Spleen (tissue), 11 donors: ENCODE data around the gene CX3CL1. TPM values are rescaled to one million over a fixed set of nuclear protein-coding genes. Genes with fewer than 3 reads are reported as not detected.

Experiments
- DNase-seq: peaks from one replicate; pipeline ENCODE4 v3.0.0-alpha.2; 2020
- H3K27ac ChIP-seq, 8 donors: fragments of 200-600 bp; sonication (generic) in 7 of 8; 1 replicate in 4 of 8; 2 replicates in 4 of 8; pipeline versions ENCODE4 v1.5.0 to v1.8.0; 2016 to 2021; ENCODE audit warnings: inconsistent platforms in 4 of 8, mild to moderate bottlenecking in 4 of 8, moderate library complexity in 1 of 8
- H3K27me3 ChIP-seq, 7 donors: fragments of 200-600 bp; sonication (generic) in 6 of 7; replicated peaks in 1 of 7; 1 replicate in 4 of 7; 2 replicates in 3 of 7; pipeline versions ENCODE4 v1.5.0 to v1.8.0; 2016 to 2021; ENCODE audit warnings: inconsistent platforms in 3 of 7, mild to moderate bottlenecking in 1 of 7
- H3K36me3 ChIP-seq, 6 donors: fragments of 200-600 bp; sonication (generic) in 5 of 6; 1 replicate in 4 of 6; 2 replicates in 2 of 6; pipeline versions ENCODE4 v1.5.0 to v1.8.0; 2016 to 2021; ENCODE audit warnings: inconsistent platforms in 2 of 6
- H3K4me1 ChIP-seq, 6 donors: fragments of 200-600 bp; sonication (generic) in 5 of 6; 1 replicate in 3 of 6; 2 replicates in 3 of 6; pipeline versions ENCODE4 v1.5.0 to v1.8.0; 2016 to 2021; ENCODE audit warnings: inconsistent platforms in 3 of 6
- H3K4me3 ChIP-seq, 8 donors: fragments of 200-600 bp; sonication (generic) in 7 of 8; 1 replicate in 4 of 8; 2 replicates in 4 of 8; pipeline versions ENCODE4 v1.5.0 to v1.8.0; 2016 to 2021; ENCODE audit warnings: inconsistent platforms in 4 of 8, mild to moderate bottlenecking in 4 of 8, moderate library complexity in 2 of 8
- H3K9me3 ChIP-seq, 8 donors: fragments of 200-600 bp; sonication (generic) in 7 of 8; 1 replicate in 4 of 8; 2 replicates in 4 of 8; pipeline versions ENCODE4 v1.5.0 to v1.8.0; 2016 to 2021; ENCODE audit warnings: inconsistent platforms in 4 of 8
- POLR2A ChIP-seq, 3 donors: fragments of 450-650 bp; IDR thresholded peaks; one replicate each; pipeline ENCODE4 v1.5.1; 2017; ENCODE audit warnings: antibody characterized with exemption in 3 of 3, mild to moderate bottlenecking in 1 of 3
- POLR2AphosphoS5 ChIP-seq, 3 donors: sonication (generic); formaldehyde crosslinking; IDR thresholded peaks; one replicate each; pipeline ENCODE4 v1.5.1; 2017; ENCODE audit warnings: antibody characterized with exemption in 3 of 3
- WGBS, 5 donors: extraction: QIAGEN DNeasy Blood & Tissue Kit in 3 of 5; methylation state at CpG; one replicate each; pipeline versions ENCODE4 v1.1.5 to v1.1.7; 2013 to 2018; 5-methylcytosine and 5-hydroxymethylcytosine counted together
- intact Hi-C: fragments of 100-400 bp; cut with DNase I; formaldehyde crosslinking; loops from one replicate; pipeline ENCODE4 v1.15.0; 2023; ENCODE audit warnings: low total_unique reads
- polyA plus RNA-seq, 3 donors: library from polyadenylated mRNA; stranded (reverse); fragments of 200-250 nt; gene quantifications; one replicate each; pipeline ENCODE4 v1.2.1, GENCODE V29; 2013
- total RNA-seq, 7 donors: library from RNA; depleted of rRNA in 3 of 7; stranded (reverse); fragments of >200 nt in 3 of 7; fragmentation: NEBNext Ultra II Directional in 4 of 7; extraction: Animal tissue kit (Norgen Biotek cat#: 25700) in 4 of 7; gene quantifications; one replicate each; pipeline versions ENCODE4 v1.1.0 to v1.2.1, GENCODE V29; 2016 to 2021
- TF ChIP-seq, protein P1 (sequence below), 11 experiments: fragments of 200-600 bp in 7 of 11; fragments of 450-650 bp in 4 of 11; sonication (generic) in 4 of 11; IDR thresholded peaks in 8 of 11; conservative IDR thresholded peaks in 3 of 11; 1 replicate in 7 of 11; 2 replicates in 4 of 11; pipeline versions ENCODE4 v1.4.0 to v1.8.0; 2016 to 2021; ENCODE audit warnings: antibody characterized with exemption in 11 of 11, inconsistent platforms in 4 of 11, mild to moderate bottlenecking in 1 of 11
- donor health status: healthy with polysubstance abuse.
- donor health status: DM: no; HTN: no; CAD: no; lungs with moderate emphysema.
- donor health status: DM: no; HTN: no; CAD: no.
- donor health status: Bipolar disorder and iron deficiency.
- donor health status: healthy.
- donor health status: DM: no; HTN: no; CAD: no.
- donor health status: DM: yes; HTN: yes; CAD: no.

Gene CX3CL1
- total and polyA plus RNA-seq, 10 donors: 0.39 to 7.3 (median 1.6) TPM

DNA sequence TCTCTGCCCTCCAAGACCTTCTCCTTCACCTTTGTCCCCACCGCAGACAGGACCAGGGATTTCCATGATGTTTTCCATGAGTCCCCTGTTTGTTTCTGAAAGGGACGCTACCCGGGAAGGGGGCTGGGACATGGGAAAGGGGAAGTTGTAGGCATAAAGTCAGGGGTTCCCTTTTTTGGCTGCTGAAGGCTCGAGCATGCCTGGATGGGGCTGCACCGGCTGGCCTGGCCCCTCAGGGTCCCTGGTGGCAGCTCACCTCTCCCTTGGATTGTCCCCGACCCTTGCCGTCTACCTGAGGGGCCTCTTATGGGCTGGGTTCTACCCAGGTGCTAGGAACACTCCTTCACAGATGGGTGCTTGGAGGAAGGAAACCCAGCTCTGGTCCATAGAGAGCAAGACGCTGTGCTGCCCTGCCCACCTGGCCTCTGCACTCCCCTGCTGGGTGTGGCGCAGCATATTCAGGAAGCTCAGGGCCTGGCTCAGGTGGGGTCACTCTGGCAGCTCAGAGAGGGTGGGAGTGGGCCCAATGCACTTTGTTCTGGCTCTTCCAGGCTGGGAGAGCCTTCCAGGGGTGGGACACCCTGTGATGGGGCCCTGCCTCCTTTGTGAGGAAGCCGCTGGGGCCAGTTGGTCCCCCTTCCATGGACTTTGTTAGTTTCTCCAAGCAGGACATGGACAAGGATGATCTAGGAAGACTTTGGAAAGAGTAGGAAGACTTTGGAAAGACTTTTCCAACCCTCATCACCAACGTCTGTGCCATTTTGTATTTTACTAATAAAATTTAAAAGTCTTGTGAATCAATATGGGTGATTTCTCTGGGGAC, 12.2 kb downstream of the CX3CL1 start:
- Histone ChIP-seq H3K4me3 (no peak overlapping the region), H3K4me1 (peaks cover 0 to 37% (median 28%) of the 10 kb centered on the region in 6 donors), H3K27me3 (no peaks in the 10 kb centered on the region), H3K9me3 (no peaks in the 10 kb centered on the region), H3K27ac (peak overlapping the region in 1 of 8 donors; percentile 36), H3K36me3 (no peaks in the 10 kb centered on the region)
- 36 to 47% (median 44%) methylated on average over 9 to 11 of the region's 11 CpGs for WGBS, 5 donors
- peak in 1 of 3 donors; percentile 32 for TF ChIP-seq POLR2AphosphoS5 (IDR thresholded peaks at IDR 0.05)
- TF ChIP-seq, protein P1, sequence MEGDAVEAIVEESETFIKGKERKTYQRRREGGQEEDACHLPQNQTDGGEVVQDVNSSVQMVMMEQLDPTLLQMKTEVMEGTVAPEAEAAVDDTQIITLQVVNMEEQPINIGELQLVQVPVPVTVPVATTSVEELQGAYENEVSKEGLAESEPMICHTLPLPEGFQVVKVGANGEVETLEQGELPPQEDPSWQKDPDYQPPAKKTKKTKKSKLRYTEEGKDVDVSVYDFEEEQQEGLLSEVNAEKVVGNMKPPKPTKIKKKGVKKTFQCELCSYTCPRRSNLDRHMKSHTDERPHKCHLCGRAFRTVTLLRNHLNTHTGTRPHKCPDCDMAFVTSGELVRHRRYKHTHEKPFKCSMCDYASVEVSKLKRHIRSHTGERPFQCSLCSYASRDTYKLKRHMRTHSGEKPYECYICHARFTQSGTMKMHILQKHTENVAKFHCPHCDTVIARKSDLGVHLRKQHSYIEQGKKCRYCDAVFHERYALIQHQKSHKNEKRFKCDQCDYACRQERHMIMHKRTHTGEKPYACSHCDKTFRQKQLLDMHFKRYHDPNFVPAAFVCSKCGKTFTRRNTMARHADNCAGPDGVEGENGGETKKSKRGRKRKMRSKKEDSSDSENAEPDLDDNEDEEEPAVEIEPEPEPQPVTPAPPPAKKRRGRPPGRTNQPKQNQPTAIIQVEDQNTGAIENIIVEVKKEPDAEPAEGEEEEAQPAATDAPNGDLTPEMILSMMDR (IDR thresholded peaks at IDR 0.05 in 8 of 11, conservative IDR thresholded peaks at IDR 0.05 in 3 of 11): no peak
- intact Hi-C loops: no loop called here
- DNase-seq: no peak

DNA sequence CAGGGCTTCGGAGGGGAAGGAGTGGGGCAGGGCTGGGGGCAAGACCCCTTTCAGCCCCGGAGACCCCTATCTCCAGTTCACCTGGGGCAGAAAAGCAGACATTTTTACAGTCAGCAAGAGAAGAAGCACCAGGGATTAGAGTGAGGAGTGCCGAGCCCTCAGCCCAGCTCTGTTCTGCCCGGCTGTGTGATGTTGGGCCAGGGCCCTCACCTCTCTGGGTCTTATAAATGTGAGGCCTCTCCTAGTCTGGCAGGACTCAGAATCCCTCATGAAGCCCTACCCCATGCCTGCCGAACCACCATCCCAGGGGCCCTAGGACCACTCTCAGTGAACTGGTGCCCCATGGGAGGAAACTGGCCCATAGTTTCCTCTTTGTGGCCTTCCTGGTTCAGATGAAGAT, 12.8 kb downstream of the CX3CL1 start:
- Histone ChIP-seq H3K4me3 (no peak overlapping the region), H3K36me3 (no peaks in the 10 kb centered on the region), H3K27me3 (no peaks in the 10 kb centered on the region), H3K4me1 (peaks cover 0 to 37% (median 28%) of the 10 kb centered on the region in 6 donors), H3K27ac (no peak overlapping the region), H3K9me3 (no peaks in the 10 kb centered on the region)
- TF ChIP-seq POLR2A (IDR thresholded peaks at IDR 0.05): no peak
- no peak for TF ChIP-seq POLR2AphosphoS5 (IDR thresholded peaks at IDR 0.05)
- TF ChIP-seq, protein P1 (IDR thresholded peaks at IDR 0.05 in 8 of 11, conservative IDR thresholded peaks at IDR 0.05 in 3 of 11): no peak
- WGBS, 5 donors: 80 to 92% (median 83%) methylated on average over 2 to 5 of the region's 5 CpGs
- intact Hi-C loops: no loop called here
- DNase-seq: peak; percentile 23

DNA sequence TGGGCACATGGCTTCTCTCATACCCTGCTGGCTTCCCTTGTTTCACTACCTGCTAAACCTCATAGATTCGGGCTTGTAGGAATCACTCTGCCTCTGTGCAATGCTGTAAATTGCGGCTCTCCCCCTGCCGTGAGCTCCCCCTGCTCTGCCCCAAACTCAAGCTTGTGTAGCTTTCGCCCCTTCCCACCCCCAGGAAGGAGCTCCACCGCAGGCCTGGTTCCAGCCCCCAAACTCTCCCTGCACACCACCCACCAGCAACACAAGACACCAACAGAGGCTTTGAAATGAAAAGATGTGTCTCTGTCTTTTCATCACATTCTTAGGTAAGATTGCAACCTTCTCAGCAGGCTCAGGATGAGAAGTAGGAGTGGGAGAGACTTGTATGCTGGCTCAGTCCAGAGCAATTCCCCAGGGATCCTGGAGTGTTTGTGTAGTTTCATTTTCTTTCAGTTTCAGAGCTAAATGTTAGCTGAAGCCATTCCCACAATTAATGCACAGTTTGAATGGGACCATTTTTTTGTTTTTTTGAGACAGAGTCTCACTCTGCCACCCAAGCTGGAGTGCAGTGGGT, 14.2 kb downstream of the CX3CL1 start:
- no peak for TF ChIP-seq POLR2A (IDR thresholded peaks at IDR 0.05)
- TF ChIP-seq POLR2AphosphoS5 (IDR thresholded peaks at IDR 0.05): no peak
- TF ChIP-seq, protein P1 (IDR thresholded peaks at IDR 0.05 in 8 of 11, conservative IDR thresholded peaks at IDR 0.05 in 3 of 11): no peak
- Histone ChIP-seq H3K9me3 (no peaks in the 10 kb centered on the region), H3K4me1 (peaks cover 0 to 26% (median 15%) of the 10 kb centered on the region in 6 donors), H3K4me3 (no peak overlapping the region), H3K36me3 (no peaks in the 10 kb centered on the region), H3K27me3 (no peaks in the 10 kb centered on the region), H3K27ac (no peak overlapping the region)
- 79 to 91% (median 87%) methylated on average over 5 of the region's 5 CpGs for WGBS, 5 donors
- intact Hi-C loops: no loop called here
- peak; percentile 43 for DNase-seq
